ENCODE results near the gene DNM1.
"Not testable (repeated sequence)": the region's sequence is repeated elsewhere in the genome, so short reads cannot be mapped to it uniquely, and the experiment has no call there.

DNM1 gene

DNA sequence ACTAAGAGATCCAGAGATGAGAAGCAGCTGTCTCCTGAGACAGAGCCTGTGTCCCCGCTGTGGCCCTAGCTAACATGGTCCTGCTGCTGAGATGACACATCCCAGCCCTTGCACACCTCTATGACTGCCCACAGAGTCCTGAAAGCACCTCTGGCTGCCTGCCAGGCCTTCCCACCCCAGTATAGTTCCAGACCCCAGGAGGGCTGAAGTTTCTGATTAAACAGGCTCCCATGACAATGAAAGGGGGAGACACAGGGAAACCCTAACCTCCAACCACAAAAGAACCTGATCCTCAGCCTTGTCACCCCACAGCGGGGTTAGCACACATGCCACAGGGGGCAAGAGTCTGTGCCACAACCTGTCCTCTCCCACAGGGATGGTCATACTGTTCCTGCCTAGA, 27.5 kb upstream of the DNM1 start:
- DNase-seq (ENCODE audit: insufficient read length, low spot score), result no peak
- no peak for FAIRE-seq

- FAIRE-seq, result no peak
- no peak for DNase-seq (ENCODE audit: insufficient read length, low spot score)
These were observed 24.3 kb upstream of the DNM1 start for GRCh38 chr9:128178806-128179431.

GRCh38 chr9:128180001-128180400, 23.2 kb upstream of the DNM1 start:
- no peak for DNase-seq (ENCODE audit: insufficient read length, low spot score)
- no peak for FAIRE-seq

DNA sequence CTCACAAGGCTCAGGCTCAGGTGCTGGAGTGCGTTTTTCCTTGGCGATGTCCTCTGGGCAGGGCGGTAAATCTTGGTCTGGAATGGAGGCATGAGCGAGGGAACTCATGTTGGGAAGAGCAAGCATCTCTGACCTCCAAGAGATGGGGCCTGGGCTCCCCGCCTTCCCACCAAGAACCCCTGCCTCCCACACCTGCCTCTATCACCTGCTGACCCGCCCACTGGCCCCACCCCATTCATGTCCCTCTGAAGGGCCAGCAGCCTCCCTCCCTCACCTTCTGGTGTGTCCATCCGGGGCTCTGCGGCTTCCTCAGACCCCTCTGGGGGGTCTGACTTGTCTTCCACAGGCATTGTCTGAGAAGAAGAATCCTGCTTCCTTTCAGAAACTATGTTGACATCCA, 22.7 kb upstream of the DNM1 start:
- FAIRE-seq, result no peak
- no peak for DNase-seq (ENCODE audit: insufficient read length, low spot score)

DNA sequence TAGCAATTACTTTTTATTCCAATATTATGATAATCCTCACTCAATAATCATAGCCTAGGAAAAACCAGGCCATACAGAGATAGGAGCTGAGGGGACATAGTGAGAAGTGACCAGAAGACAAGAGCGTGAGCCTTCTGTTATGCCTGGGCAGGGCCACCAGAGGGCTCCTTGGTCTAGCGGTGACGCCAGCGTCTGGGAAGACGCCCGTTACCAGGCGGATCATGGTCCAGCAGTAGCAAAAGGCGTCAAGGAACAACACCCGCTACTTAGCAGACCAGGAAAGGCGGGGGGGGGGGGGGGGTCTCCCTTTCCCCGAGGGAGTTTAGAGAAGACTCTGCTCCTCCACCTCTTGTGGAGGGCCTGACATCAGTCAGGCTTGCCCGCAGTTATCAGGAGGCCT, 21.7 kb upstream of the DNM1 start:
- not testable (repeated sequence) for DNase-seq (ENCODE audit: insufficient read length, low spot score); FAIRE-seq

DNA sequence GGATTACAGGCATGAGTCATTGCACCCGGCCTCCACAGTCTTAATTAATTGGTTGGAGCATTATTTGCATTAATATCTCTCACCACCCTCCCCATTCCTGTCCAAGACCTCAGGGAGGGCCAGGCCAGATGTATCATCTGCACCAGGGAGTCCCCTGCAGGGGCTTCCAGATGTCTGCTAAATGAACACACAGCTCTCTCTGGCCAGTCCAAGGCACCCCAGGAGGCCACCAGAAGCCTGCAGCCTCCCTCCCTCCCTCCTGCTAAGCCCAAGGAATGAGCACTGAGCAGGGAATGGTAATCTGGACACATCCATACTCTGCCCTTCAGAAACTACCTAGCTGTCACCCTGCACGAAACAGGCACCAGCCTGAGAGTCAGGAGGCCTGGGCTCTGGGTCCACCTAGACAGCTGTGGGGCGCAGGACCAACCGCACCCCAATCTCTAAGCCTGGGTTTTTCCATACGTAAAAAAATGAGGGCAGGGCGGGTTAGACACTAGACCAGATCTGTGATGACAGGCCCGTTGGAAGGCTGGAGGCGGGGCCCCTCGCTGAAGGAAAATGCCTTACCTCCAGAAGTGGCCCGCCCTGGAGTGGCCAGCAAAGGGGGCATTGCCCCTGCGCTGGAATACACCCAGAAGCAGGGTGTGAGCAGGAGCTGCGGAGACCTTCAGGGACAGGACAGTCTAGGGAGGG, 20.1 kb upstream of the DNM1 start:
- FAIRE-seq (no peak), DNase-seq (ENCODE audit: insufficient read length, low spot score) (no peak)

DNA sequence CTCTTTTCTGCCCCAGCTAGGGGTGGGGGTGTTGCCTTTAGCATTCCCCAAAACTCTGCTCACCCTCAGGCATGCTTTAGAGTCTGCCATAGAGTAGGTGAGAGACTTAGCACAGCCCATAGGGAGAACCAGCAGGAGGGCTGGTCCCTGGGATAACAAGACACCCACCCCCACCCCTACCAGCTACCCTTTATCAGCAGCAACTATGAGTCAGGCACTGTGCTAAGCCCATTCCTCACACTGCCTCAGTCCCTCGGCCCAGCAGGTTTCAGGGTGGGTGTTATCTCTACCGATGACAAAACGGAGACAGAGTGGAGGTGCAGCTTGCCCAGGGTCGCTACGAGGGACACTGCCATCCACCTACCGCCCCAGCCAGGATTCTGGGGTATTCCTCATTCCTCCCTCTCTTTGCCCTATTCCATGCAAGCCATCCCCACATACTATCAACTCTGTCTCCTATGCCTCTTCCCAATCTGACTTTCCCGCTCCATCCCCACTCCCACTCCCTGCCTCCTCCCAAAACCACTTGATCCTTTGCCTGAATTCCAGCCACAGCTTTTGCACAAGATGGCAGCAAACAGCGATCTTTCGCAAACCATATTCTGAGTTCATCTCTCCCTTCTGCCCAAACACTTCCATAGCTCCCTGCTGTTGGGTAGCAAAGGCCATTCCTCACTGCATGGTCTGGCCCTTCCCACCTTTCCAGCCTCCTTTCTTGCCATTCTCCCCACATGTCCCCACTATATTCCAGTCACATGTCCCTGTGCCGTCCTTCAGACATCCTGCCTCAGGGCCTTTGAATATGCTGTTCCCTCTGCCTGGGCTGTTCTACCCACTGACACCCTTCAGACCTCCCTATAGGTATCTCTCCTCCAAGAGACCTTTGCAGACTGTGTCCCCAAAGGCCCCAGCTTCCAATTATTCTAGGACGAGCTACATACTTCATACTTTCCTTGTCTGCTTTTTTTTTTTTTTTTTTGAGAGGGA, 16.9 kb upstream of the DNM1 start:
- DNase-seq (ENCODE audit: insufficient read length, low spot score) (no peak), FAIRE-seq (no peak)

DNA sequence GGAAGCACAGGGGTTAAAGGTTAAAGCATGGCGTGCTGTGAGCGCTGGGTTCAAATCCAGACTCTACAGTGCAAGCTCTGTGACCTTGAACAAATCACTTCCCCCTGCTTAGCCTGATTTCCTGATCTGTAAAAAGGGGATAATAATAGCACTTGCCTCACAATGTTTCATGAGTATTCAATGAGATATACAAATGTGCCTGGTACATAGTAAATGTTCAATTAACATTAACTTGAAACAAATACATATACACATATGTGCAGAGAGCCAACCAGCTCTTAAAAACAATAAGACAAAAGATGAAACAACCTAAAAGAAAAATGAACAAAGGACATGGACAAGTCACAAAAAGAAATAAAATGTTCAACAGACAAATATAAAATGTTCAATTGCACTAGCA, 15.8 kb upstream of the DNM1 start:
- no peak for FAIRE-seq
- no peak for DNase-seq (ENCODE audit: insufficient read length, low spot score)

DNA sequence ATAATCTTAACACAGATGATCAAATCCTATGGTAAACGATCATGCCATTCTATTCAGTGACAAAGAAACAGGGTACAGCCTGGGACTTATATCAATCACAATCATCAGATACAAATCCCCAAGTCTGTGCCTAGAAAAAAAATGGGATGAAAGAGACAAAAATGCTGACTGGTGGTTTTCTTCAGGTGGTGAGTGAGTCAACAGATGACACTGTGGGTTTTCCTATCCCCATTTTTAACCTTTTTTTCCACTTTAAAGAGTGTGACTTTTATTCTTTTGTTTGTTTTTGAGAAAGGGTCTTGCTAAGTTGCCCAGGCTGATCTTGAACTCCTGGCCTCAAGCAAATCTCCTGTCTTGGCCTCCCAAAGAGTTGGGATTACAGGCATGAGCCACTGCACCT, 15.0 kb upstream of the DNM1 start:
- DNase-seq (ENCODE audit: insufficient read length, low spot score) (no peak), FAIRE-seq (no peak)

DNA sequence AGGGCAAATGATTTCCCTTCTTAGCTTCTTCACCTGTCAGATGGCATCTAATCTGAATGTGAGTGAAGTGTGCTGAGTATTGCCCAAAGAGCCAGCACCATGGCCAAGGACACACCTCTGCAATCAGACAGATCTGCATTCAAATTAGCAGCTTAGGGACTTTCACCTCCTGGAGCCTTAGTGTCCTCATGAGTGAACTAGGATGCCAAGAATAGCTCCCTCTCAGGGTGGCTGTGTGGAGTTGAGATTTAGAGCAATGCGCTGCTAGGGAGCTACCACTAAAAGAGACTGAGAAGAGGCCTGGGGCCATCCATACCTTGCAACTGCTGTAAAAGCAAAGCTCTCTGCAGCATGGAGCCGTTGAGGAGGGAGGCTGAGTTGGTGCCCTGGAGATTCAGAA, 13.2 kb upstream of the DNM1 start:
- no peak for DNase-seq (ENCODE audit: insufficient read length, low spot score)
- no peak for FAIRE-seq

DNA sequence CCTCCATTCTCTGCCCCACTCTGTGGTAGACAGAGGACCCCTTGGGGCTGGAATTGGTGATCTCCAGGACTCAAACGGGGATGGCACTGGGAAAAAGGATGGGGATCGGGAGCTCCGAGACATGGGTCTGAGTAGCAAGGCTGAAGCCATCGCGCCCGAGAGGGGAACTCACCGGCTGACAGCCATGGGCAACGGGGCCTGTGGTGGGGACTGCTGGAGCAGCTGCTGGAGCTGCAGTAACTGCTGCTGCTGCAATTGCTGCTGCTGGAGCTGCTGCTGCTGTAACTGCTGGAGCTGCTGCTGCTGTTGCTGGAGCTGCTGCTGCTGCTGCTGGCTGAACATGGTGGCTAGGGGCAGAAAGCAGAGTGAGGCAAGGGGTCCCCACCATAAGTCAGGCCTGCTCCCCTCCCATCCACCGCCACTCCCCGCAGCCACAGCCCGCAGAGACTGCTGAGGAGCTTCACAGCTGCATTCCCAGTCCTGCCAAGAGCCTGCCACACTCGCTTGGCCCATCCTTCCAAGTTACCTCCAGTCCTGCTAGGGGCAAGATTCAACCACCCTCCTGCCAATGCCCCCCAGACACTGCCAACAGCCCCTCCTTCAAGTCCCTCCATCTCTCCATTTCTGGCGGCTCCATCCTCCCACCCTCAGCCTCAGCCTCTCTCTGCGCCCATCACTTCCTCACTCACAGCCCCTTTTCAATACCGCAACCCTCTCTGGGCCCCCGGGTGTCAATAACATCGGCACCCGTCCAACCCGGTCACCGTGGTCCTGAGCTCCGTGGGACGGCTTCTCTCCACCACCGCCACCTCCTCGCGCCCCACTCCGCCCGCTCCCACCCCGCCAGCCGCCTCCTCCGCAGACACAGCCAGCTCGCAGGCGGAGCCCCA, 12.4 kb upstream of the DNM1 start:
- DNase-seq (ENCODE audit: insufficient read length, low spot score), result no peak
- FAIRE-seq, result no peak

DNA sequence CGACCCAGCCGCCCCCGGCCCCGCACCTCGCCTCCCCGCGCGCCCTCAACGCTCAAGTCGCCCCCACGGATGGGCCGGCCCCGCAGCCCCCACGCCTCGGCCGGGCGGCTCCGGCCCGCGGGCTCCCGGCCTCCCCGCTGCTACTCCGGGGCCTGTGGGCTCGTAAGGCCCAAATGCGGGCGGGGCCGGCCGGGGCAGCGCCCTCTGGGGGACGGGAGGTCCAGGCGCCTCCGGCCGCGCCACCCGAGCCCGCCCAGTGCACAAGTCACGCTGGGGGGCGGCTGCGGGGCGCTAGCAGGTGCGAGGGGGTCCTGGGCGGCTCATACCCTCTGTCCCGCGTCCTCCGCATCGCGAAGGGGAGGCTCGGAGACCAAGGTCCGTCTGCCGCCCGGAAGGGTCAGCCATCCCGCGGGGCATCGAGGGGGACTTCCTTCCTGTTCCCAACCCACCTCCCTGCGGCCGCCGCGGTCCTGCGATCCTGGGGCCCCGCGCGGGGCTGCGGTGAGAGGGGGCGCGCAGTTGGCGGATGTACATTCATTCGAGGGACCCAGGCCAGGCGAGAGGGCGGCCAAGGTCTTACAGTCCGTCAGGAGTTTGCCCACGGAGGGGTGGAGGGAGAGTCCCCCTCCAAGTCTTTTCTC, 11.7 kb upstream of the DNM1 start, which contains the start of gene CIZ1:
Gene CIZ1 (minus strand): TSS at position 167 of the 641 bp plus-strand sequence. CDS start 715 bp downstream, outside the sequence.
- FAIRE-seq (no peak), DNase-seq (ENCODE audit: insufficient read length, low spot score) (peak; percentile 97)

DNA sequence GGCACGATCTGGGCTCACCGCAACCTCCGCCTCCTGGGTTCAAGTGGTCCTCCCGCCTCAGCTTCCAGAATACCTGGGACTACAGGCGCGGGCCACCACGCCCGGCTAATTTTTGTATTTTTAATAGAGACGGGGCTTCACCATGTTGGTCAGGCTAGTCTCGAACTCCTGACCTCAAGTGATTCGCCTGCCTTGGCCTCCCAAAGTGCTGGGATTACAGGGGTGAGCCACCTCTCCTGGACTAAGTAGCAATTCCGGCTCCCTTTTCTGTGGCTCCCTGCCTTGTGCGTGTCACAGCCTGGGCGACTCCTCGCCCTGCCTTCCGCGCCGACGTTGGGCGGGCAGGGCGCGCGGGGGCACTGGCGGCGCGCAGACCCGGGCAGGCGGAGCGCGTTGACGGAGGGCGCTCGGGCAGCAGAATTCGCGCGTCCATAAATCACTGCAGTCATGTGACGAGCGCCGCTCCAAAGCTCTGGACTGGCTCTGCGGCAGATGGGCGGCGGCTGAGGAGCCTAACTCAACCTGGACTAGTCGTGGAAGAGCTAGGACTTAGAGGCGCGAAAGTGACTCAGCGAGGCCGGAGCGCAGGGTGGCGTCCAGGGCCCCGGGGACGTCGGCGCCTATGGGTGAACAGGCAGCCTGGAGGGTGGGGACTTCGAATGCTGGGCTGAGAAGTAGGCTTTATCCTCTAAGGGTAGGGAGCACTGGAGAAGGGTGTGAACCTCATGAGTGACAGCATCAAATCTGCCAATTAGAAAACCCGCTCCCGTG, 10.4 kb upstream of the DNM1 start:
- no peak for DNase-seq (ENCODE audit: insufficient read length, low spot score)
- no peak for FAIRE-seq

- no peak for FAIRE-seq
- DNase-seq (ENCODE audit: insufficient read length, low spot score), result no peak
These were observed 9.6 kb upstream of the DNM1 start for GRCh38 chr9:128193469-128194096.

DNA sequence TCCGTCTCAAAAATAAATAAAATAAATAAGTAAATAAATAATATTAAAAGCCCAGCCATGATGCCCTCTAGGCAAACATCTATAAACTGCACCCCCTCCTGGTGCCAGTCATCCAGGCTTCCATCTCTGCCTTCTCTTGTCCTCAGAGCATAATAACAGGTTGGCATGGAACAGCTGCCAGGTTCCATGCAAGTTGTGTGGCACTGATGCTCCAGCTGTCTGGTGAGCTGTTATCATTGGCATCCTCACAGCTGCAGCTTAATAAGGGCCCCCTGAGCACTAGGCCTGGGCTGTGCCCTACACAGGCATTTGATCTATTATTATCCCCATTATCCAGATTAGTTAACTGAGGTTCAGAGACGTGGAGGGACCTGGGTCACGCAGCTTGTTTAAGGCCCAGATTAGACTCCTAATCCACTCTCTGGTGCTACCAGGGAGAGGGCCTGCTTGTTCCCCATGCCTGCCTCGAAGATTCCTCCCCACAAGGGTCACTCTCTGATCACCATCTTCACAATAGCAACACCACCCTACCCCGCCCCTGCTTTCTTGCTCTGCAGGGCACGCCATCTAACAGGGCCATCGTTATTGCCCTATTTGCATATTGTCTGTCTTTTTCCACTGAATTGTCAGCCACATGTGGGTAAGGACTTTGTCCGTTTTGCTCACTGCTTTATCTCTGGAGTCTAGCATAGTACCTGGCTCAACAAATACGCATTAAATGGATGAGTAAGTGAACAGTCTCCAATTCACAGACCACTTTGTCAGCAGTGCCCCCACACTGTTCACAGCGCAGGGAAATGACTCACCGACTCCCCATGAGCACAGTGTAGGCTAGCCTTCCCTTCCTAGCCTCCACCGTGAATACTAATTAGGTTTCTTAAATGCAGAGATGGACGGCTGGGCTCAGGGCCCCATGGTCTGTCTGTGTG, 1.5 kb upstream of the DNM1 start:
- FAIRE-seq (no peak), DNase-seq (ENCODE audit: insufficient read length, low spot score) (no peak)

DNA sequence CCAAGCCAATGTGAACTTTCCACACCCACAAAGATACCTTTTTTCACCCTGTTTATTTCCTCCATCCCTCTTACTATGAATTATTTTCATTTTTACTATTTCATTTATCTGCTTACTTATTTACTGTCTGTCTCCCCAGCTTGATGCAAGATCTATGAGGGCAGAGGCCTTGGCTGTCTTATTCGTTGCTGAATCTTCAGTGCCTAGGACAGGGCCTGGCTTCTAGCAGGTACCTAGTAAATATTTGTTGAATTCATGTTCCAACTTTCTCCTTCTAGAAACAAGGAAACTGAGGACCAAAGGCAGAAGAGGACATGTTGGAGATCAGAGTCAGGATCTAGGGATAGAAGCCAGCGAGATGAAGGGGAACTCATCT, 543 bp upstream of the DNM1 start:
- no peak for DNase-seq (ENCODE audit: insufficient read length, low spot score)
- FAIRE-seq, result no peak

DNA sequence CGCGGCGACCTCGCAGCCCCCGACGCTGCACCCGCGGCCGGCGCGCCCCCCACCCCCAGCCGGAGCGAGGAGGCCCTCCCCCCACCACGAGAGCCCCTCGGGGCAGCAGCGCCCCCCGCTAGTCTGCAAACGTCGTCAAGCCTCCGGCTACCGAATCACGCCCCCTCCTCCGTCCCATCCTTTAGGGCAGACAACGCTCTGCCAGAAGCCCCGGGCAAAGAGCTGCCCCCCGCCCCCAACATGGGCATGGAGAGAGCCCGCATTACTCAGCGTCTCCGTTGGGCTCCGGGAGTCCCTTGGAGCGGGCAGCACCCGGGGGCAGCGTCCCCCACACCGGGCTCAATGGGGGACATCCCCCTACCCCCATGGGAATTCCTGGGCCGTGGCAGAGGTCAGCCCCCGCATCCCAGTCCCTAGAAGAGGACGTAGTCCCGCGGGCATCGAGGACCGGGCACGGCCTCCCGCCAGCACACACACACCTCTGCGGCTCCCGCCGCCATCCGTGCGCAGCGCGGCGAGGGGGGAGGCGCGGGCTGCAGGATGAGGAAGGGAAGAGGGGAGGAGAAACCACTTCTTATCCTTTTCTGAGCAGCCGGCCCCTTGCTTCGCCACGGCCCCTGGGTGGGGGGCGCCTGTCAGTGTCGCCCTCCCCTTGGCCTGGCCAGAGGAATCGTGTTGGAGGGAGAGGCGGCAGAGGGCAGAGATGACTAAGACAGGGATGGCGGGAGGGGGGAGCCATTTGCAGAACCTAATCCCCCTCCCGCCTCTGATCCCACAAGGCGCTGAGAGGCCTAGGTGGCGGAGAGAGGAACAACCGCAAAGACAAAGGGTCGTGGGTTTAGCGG, 750 bp downstream of the DNM1 start:
- no peak for DNase-seq (ENCODE audit: insufficient read length, low spot score)
- no peak for FAIRE-seq

Measured in GM19239 (cell line).